ENCODE data around the gene GSK3B. TPM values are rescaled to one million over a fixed set of nuclear protein-coding genes. Genes with fewer than 3 reads are reported as not detected.

Gene GSK3B
- total and polyA plus RNA-seq, 12 donors: 7.5 to 57.1 (median 46.1) TPM

DNA sequence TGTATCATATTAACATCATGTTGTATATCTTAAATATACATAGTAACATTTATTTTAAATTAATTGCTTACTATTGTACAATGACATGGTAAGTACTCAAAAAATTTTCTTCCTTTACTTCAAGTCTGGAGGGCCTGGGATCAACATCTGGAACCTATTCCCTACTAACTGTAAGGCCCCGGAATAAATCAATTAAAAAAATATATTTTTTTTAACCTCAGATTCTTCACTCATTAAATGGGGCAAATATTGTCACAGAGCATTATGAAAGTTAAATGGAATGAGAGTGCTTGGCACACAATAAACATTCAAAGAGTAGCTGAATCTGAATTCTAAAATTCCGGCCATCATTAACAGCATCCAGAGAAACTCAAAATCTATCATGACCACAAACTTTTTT is 16.5 kb downstream of the GSK3B start:
- Histone ChIP-seq H3K4me1 (peaks cover 0 to 80% (median 23%) of the 10 kb centered on the region in 9 donors), H3K9me3 (no peaks in the 10 kb centered on the region), H3K27ac (no peak overlapping the region), H3K4me3 (no peak overlapping the region), H3K27me3 (no peaks in the 10 kb centered on the region), H3K36me3 (no peaks in the 10 kb centered on the region)
- ATAC-seq: no peak
- intact Hi-C loops (cut with DNase I): no loop called here
- DNase-seq: no peak
- TF ChIP-seq, protein P1, sequence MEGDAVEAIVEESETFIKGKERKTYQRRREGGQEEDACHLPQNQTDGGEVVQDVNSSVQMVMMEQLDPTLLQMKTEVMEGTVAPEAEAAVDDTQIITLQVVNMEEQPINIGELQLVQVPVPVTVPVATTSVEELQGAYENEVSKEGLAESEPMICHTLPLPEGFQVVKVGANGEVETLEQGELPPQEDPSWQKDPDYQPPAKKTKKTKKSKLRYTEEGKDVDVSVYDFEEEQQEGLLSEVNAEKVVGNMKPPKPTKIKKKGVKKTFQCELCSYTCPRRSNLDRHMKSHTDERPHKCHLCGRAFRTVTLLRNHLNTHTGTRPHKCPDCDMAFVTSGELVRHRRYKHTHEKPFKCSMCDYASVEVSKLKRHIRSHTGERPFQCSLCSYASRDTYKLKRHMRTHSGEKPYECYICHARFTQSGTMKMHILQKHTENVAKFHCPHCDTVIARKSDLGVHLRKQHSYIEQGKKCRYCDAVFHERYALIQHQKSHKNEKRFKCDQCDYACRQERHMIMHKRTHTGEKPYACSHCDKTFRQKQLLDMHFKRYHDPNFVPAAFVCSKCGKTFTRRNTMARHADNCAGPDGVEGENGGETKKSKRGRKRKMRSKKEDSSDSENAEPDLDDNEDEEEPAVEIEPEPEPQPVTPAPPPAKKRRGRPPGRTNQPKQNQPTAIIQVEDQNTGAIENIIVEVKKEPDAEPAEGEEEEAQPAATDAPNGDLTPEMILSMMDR (IDR thresholded peaks at IDR 0.05): no peak
- WGBS, 2 donors: 59 to 72% methylated on average over 2 of the region's 2 CpGs

GRCh38 chr3:120072867-120073525 is 21.3 kb downstream of the GSK3B start:
- H3K36me3 ChIP-seq: no peaks in the 10 kb centered on the region
- peaks cover 0 to 75% (median 29%) of the 10 kb centered on the region in 9 donors for H3K4me1 ChIP-seq
- H3K9me3 ChIP-seq: no peaks in the 10 kb centered on the region
- ATAC-seq (peak in 1 of 8 donors; percentile 29), DNase-seq (no peak)
- H3K4me3 ChIP-seq: no peak overlapping the region
- TF ChIP-seq, protein P1 (IDR thresholded peaks at IDR 0.05): peak in 1 of 9 donors; percentile 15
- WGBS, 2 donors: 95 to 96% methylated on average over 3 of the region's 3 CpGs
- H3K27me3 ChIP-seq: no peaks in the 10 kb centered on the region
- intact Hi-C loops (cut with DNase I): no loop called here
- H3K27ac ChIP-seq: no peak overlapping the region

DNA sequence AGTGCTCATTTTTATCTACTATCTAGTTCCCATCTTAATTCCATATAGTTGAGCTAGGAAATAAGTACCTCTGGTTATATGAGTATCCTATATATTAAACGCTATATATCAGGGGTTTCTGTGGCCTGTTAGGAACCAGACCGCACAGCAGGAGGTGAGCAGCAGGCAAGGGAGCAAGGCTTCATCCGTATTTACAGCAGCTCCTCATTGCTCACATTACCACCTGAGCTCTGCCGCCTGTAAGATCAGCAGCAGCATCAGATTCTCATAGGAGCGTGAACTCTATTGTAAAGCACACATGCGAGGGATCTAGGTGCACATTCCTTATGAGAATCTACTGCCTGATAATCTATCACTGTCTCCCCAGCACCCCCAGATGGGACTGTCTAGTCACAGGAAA is 23.0 kb downstream of the GSK3B start:
- TF ChIP-seq, protein P1 (IDR thresholded peaks at IDR 0.05): no peak
- DNase-seq (no peak), ATAC-seq (no peak)
- H3K27ac ChIP-seq: no peak overlapping the region
- H3K4me3 ChIP-seq: no peak overlapping the region
- no peaks in the 10 kb centered on the region for H3K9me3 ChIP-seq
- no peaks in the 10 kb centered on the region for H3K27me3 ChIP-seq
- H3K36me3 ChIP-seq: no peaks in the 10 kb centered on the region
- 86 to 87% methylated on average over 6 of the region's 6 CpGs for WGBS, 2 donors
- H3K4me1 ChIP-seq: peaks cover 0 to 62% (median 30%) of the 10 kb centered on the region in 9 donors
- intact Hi-C loops (cut with DNase I): no loop called here

- no peak overlapping the region for H3K4me3 ChIP-seq
- 78 to 83% methylated on average over 4 of the region's 4 CpGs for WGBS, 2 donors
- intact Hi-C loops (cut with DNase I): no loop called here
- H3K27me3 ChIP-seq: no peaks in the 10 kb centered on the region
- ATAC-seq (no peak), DNase-seq (no peak)
- no peaks in the 10 kb centered on the region for H3K36me3 ChIP-seq
- TF ChIP-seq, protein P1 (IDR thresholded peaks at IDR 0.05): no peak
- H3K9me3 ChIP-seq: peaks cover 0 to 4% (median 0%) of the 10 kb centered on the region in 11 donors
- H3K4me1 ChIP-seq: peaks cover 0 to 54% (median 26%) of the 10 kb centered on the region in 9 donors
- H3K27ac ChIP-seq: no peak overlapping the region
Observed at GRCh38 chr3:120070263-120070981, 23.8 kb downstream of the GSK3B start.

Measured in heart right ventricle (tissue), 16 donors.